GM19025 (cell line): ENCODE results near the gene RAB34.

Experiments
- ATAC-seq: cut with Tn5 transposase; IDR thresholded peaks from one replicate; pipeline ENCODE4 v1.9.1; 2021; ENCODE audit warnings: mild to moderate bottlenecking, low read depth, moderate library complexity; ENCODE audit not compliant: unreplicated experiment

Gene RAB34

DNA sequence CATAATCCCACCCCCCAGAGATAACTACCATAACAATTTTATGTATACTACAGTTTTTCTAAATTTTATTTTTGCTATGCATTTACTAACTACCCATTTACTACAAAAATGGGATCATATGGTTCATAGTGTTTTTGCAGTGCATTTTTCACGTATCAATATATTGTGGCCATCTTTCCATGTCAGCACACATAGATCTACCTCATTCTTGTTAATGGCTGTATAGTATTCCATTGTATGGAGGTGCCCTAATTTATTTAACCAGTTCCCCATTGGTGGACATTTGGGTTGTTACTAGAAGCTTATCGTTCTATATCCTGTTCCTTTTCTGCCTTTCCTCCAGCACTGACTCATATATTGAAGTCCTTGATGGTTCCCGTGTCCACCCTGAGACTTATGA is 28.7 kb downstream of the RAB34 start:
- ATAC-seq: no peak

GRCh38 chr17:28688481-28688880 is 29.2 kb downstream of the RAB34 start:
- ATAC-seq: no peak

GRCh38 chr17:28686296-28686695 is 31.4 kb downstream of the RAB34 start:
- no peak for ATAC-seq

DNA sequence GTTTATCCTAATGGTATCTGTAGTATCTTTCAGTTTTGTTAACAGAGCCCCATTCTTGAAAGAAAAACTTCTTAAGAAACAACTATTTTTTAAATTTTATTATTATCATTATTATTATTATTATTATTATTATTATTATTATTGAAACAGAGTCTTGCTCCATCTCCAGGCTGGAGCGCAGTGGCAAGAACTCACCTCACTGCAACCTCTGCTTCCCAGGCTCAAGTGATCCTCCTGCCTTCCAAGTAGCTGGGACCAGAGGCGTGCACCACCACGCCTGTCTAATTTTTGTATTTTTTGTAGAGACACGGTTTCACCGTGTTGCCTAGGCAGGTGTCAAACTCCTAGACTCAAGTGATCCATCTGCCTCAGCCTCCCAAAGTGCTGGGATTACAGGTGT is 32.3 kb downstream of the RAB34 start:
- no peak for ATAC-seq

DNA sequence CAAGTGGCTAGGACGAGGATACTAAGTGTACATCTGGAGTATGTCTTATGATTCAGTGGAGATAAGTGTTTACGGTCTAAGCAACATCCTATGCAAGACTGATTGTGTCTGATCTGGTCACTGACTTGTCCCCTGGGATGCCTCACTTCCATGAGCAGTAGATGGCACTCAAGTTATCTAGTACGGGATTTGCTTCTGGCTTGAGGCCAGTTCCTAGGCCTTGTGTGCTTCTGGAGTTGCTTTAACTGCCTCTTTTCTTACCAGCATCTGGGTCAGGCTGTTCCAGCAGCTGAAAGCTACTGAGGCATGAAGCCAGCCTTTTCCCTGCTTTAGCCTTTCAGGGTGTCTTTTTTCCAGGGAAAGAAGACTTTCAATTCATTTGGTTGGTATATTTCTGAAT is 32.7 kb downstream of the RAB34 start:
- no peak for ATAC-seq

DNA sequence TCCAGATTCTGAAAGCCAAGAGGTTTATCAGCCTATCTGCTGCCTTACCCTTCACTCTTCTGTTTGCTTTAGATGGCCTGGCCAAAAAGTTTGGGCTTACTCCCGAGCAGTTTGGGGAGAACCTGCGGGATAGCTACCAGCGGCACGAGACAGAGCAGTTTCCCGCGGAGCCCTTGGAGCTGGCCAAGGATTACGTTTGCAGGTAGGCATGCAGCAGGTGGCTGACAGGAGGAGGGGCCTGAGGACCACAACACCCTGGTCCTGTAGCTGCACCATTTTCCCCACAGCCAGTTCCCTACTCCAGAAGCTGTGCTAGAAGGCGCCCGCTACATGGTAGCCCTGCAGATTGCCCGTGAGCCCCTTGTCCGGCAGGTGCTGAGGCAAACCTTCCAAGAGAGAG is 35.0 kb downstream of the RAB34 start:
- ATAC-seq: no peak

- no peak for ATAC-seq
Observed at GRCh38 chr17:28675980-28676379, 41.7 kb downstream of the RAB34 start.

DNA sequence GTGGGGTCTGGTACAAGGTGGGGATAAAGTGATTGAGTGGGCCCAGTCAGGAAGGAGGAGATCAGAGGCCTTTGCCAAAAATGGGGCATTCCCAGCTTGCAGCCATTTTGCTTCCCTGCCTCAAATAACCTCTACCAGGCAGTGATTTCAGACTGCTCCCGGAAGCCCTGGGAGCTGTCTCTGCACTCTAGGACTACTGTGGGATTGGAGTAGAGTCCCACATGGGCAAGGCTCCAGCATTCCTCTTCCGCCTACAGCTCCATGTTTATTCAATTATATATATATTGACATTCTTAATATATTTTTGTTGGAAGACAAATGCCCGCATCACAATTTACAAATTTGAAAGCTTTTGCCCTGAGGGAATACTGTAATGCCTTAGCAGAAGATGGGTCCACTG is 42.2 kb downstream of the RAB34 start:
- ATAC-seq: no peak

DNA sequence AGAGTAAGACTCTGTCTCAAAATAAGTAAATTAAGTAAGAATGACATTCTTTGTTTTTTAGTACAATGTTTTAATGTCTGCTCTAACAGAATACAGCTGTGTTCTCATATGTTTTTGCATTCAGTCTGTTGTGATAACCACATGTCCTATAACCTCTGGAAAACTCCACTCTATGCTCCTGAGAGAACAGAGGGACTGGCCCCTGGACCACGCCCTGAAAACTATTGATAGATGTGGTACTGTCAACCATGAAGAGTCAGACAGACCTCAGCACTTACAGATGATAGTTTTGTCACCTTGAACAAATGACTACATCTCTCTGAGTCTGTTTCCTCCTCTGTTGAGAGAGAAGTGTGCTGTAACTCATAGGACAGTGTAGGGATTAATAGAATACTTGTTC is 47.8 kb downstream of the RAB34 start:
- no peak for ATAC-seq

GRCh38 chr17:28667870-28668269 is 49.8 kb downstream of the RAB34 start:
- no peak for ATAC-seq

DNA sequence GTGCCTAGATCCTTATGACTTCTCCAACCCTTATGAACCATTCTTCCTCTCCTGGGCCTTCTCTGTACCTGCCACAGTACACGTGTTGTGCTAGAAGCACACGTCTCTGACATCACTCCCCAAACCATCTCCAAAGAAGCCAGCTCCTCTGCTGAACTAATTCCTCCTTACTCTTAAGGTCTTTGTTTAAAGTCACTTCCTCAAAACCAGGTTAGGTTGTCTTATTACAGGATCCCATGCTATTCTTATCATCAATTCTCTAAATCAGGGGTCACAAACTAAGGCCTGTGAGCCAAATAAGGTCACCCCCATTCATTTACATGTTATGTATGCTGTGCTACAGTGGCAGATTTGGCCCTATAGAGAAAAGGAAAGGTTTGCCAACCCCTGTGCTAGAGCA is 51.7 kb downstream of the RAB34 start:
- ATAC-seq: no peak
